Esophagus squamous epithelium (tissue), 5 donors: ENCODE results near the gene PRR33. TPM values are rescaled to one million over a fixed set of nuclear protein-coding genes. Genes with fewer than 3 reads are reported as not detected.
"Not testable (repeated sequence)": the region's sequence is repeated elsewhere in the genome, so short reads cannot be mapped to it uniquely, and the experiment has no call there.

Experiments
- DNase-seq: peaks from one replicate; lab custom pipeline; 2025; lab: John Stamatoyannopoulos, UW
- H3K27ac ChIP-seq, 4 donors: fragments of 200-600 bp; sonication (generic); one replicate each; pipeline ENCODE4 v1.5.1; 2016 to 2019; ENCODE audit warnings: mild to moderate bottlenecking in 1 of 4
- H3K27me3 ChIP-seq, 4 donors: fragments of 200-600 bp; sonication (generic); 1 replicate in 3 of 4; 2 replicates in 1 of 4; pipeline versions ENCODE4 v1.5.1 to v1.6.0; 2017 to 2021; ENCODE audit warnings: antibody characterized with exemption in 1 of 4
- H3K36me3 ChIP-seq, 3 donors: fragments of 200-600 bp; sonication (generic); one replicate each; pipeline ENCODE4 v1.5.1; 2016 to 2019
- H3K4me1 ChIP-seq, 3 donors: fragments of 200-600 bp; sonication (generic); one replicate each; pipeline ENCODE4 v1.5.1; 2017 to 2019
- H3K4me3 ChIP-seq, 4 donors: fragments of 200-600 bp; sonication (generic); 1 replicate in 3 of 4; 2 replicates in 1 of 4; pipeline ENCODE4 v1.5.1; 2016 to 2019; ENCODE audit warnings: mild to moderate bottlenecking in 2 of 4, moderate library complexity in 1 of 4
- H3K9me3 ChIP-seq, 3 donors: fragments of 200-600 bp; sonication (generic); one replicate each; pipeline ENCODE4 v1.5.1; 2016 to 2019
- POLR2A ChIP-seq, 4 donors: fragments of 450-650 bp; IDR thresholded peaks; one replicate each; pipeline ENCODE4 v1.6.1; 2017; ENCODE audit warnings: antibody characterized with exemption in 4 of 4, mild to moderate bottlenecking in 4 of 4, moderate library complexity in 3 of 4
- WGBS, 2 donors: methylation state at CpG; one replicate each; pipeline ENCODE4 v1.1.5; 2018; 5-methylcytosine and 5-hydroxymethylcytosine counted together
- intact Hi-C: fragments of 100-400 bp; cut with DNase I; formaldehyde crosslinking; loops from one replicate; pipeline ENCODE4 v1.15.0; 2022
- total RNA-seq, 4 donors: library from RNA; depleted of rRNA; stranded (reverse); fragments of >200 nt; gene quantifications; one replicate each; pipeline ENCODE4 v1.1.0, GENCODE V29; 2016
- TF ChIP-seq, protein P1 (sequence below), 6 experiments: fragments of 450-650 bp in 4 of 6; fragments of 200-600 bp in 2 of 6; sonication (generic) in 2 of 6; IDR thresholded peaks; one replicate each; pipeline ENCODE4 v1.5.1; 2016 to 2019; ENCODE audit warnings: antibody characterized with exemption in 6 of 6, mild to moderate bottlenecking in 4 of 6, moderate library complexity in 4 of 6
- donor health status: DM: yes; HTN: yes; CAD: no.

The PRR33 gene
- total RNA-seq, 4 donors from 2014 or later: not detected

DNA sequence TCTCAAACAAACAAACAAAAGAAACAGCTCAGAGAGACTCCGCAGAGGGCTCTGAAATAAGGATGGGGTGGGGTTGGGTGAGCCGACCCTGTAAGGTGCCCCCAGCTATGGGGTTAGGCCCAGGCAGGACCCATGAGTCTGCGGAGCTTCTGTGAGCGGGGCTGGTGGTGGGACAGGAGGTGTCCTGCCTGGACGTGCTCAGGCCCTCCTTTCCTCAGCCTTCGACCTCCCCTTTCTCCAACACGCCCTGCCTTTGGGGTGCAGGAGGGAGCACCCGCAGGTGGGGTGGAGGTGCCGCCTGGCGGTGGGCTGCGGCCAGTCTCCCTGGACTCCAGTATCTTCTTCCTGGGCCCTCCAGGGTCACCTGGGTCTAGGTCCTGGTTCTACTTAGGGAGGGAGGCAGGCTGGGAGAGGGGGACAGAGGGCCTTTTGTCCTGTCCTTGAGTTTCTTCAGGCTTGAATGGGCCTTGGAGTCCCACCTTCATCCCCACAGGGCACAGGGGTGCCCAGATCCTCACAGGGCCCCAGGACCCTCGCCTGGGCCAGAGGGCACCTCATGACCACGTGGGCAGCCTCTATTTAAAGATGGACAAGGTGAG is 12.3 kb downstream of the PRR33 start:
- intact Hi-C loops: no loop called here
- no peak for TF ChIP-seq POLR2A (IDR thresholded peaks at IDR 0.05)
- TF ChIP-seq, protein P1, sequence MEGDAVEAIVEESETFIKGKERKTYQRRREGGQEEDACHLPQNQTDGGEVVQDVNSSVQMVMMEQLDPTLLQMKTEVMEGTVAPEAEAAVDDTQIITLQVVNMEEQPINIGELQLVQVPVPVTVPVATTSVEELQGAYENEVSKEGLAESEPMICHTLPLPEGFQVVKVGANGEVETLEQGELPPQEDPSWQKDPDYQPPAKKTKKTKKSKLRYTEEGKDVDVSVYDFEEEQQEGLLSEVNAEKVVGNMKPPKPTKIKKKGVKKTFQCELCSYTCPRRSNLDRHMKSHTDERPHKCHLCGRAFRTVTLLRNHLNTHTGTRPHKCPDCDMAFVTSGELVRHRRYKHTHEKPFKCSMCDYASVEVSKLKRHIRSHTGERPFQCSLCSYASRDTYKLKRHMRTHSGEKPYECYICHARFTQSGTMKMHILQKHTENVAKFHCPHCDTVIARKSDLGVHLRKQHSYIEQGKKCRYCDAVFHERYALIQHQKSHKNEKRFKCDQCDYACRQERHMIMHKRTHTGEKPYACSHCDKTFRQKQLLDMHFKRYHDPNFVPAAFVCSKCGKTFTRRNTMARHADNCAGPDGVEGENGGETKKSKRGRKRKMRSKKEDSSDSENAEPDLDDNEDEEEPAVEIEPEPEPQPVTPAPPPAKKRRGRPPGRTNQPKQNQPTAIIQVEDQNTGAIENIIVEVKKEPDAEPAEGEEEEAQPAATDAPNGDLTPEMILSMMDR (IDR thresholded peaks at IDR 0.05): peak in 2 of 6 experiments; percentile 55 to 56
- Histone ChIP-seq H3K4me1 (peaks cover 67 to 90% (median 68%) of the 10 kb centered on the region in 3 donors), H3K27ac (peak overlapping the region; percentile 84 to 92 (median 90)), H3K4me3 (no peak overlapping the region), H3K36me3 (peaks cover 0 to 18% (median 16%) of the 10 kb centered on the region in 3 donors), H3K27me3 (no peaks in the 10 kb centered on the region), H3K9me3 (no peaks in the 10 kb centered on the region)
- DNase-seq: no peak
- 72 to 88% methylated on average over 5 to 10 of the region's 13 CpGs for WGBS, 2 donors

DNA sequence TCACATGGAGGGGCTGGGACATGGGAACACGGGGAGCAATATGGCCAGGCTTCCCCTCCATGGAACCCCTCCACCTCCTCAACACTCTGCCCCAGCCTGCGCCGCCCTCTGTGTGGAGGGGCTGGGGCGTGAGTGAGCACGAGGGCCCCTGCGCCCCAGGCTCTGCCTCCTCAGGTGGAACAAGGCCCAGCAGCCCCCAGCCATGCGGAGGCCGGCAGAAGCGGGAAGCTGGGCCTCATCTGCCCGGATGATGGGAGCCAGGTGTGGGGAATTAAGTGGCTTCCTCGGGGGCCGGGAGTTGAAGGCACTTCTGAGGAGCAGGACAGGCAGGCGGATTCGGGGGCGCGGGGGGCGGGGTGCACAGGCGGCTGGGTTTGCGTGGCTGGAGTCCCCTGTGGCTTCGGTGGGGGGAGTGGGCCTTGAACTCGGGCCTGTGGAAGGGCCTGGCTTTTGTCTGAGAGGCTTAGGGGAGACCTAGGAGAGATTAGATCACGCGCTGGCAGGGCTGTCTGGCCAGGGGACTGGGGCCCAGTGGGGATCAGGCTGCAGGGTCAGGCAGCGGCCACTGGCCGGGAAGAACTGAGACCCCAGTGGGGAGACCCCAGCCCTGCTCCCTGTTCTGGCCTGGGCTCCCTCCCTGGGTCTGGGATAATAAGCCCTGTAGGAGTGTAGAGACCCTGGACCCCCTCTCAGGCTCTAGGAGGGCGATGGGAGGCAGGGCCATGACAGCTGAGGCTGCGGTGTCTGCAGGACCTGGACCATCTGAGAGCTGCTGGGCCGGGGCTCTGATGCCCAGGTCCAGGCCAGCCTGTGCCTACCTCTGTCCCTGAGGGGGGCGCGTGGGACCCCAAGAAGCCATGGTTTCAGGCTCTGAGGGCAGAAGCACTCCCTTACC is 13.3 kb downstream of the PRR33 start:
- no peak for DNase-seq
- TF ChIP-seq POLR2A (IDR thresholded peaks at IDR 0.05): no peak
- TF ChIP-seq, protein P1 (IDR thresholded peaks at IDR 0.05): no peak
- intact Hi-C loops: no loop called here
- Histone ChIP-seq H3K36me3 (peaks cover 0 to 7% (median 5%) of the 10 kb centered on the region in 3 donors), H3K4me1 (peaks cover 67 to 96% (median 73%) of the 10 kb centered on the region in 3 donors), H3K9me3 (no peaks in the 10 kb centered on the region), H3K4me3 (no peak overlapping the region), H3K27ac (peak overlapping the region; percentile 84 to 91 (median 87)), H3K27me3 (no peaks in the 10 kb centered on the region)
- WGBS, 2 donors: 75 to 85% methylated on average over 4 to 6 of the region's 30 CpGs

DNA sequence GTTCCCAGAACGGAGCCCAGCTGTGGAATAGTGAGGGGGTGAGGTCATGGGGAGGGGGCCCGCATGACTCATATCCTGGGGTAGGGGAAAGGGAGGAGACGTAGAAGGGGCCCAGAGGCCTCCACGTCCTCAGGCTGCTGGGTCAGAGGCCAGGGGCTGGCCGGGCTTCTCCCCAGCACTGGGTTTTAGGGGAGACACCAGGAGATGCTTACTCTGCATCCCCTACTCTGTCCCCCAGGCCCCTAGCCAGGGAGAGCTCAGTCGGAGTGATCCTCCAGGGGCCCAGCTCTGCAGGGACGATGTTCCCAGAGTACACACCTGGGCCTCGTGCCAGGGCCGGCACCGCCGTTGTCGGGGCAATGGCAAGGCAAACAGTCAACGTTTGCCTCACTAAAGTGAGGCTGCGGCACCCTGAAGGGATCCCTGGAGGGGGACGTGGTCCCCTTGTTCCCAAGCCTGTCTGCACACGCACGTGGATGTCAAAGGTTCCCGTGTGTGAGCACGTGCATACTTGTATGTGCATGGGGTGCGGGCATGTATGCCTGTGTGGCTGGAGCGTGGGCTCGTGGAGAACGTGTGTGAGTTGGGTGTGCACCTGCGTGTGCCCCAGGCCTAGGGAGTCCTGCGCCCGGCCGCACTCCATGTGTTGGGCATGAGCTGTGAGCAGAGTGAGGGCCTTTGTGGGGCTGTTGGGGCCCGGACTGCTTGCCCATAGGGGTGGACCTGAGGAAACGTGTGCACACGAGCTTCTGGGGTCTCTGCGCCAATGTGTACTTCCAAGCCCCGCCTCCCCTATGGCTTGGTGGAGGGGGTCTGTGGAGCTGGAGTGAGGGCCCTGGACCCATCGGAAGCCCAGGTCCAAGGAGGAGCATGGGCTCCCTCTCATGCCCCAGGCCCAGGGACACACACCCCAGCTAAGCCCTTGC is 14.2 kb downstream of the PRR33 start:
- H3K27ac ChIP-seq: peak overlapping the region; percentile 84 to 91 (median 87)
- TF ChIP-seq, protein P1 (IDR thresholded peaks at IDR 0.05): no peak
- TF ChIP-seq POLR2A (IDR thresholded peaks at IDR 0.05): no peak
- WGBS, 2 donors: 59 to 71% methylated on average over 6 to 15 of the region's 33 CpGs
- intact Hi-C loops: no loop called here
- H3K36me3 ChIP-seq: no peaks in the 10 kb centered on the region
- H3K27me3 ChIP-seq: no peaks in the 10 kb centered on the region
- peaks cover 65 to 96% (median 78%) of the 10 kb centered on the region in 3 donors for H3K4me1 ChIP-seq
- peak overlapping the region in 1 of 4 donors; percentile 45 for H3K4me3 ChIP-seq
- DNase-seq: no peak
- H3K9me3 ChIP-seq: no peaks in the 10 kb centered on the region

DNA sequence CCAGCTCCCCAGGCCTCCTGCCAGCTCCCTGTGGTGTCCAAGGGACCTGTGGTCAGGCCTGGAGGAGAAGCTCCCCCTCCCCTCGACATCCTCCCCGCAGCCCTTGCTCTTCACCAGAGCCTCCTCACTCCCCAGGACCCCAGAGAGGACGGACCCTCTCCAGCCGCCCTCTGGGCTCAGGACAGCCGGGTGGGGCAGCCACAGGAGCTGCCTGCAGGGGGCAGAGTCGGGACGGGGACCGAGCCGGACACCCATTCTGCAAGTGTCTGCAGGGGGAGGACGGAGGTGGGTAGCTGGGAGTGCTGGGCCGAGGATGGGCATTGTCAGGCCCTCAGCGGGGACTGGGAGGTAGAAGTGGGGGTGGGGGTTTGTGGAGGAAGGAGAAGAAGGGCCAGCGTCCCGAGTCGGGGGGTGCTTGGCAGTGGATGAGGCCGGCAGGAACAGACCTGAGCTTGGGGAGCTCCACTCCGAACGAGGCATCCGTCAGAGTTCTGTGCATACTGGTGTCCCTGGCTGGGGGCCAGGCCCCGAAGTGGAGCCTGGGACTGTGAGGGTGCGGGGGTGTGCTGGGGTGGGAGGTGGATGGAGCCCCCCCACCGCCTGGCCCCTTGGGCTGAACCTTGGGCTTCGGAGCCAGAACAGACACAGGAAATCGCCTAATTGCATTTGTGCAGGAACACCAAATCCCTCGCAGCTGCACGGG is 15.2 kb downstream of the PRR33 start:
- peaks cover 61 to 96% (median 69%) of the 10 kb centered on the region in 3 donors for H3K4me1 ChIP-seq
- H3K27ac ChIP-seq: peak overlapping the region; percentile 84 to 91 (median 87)
- H3K27me3 ChIP-seq: peaks cover 0 to 3% (median 0%) of the 10 kb centered on the region in 4 donors
- no peaks in the 10 kb centered on the region for H3K9me3 ChIP-seq
- no peak for DNase-seq
- WGBS, 2 donors: 3 to 21% methylated on average over 6 to 13 of the region's 26 CpGs
- H3K4me3 ChIP-seq: peak overlapping the region in 3 of 4 donors; percentile 21 to 45 (median 33)
- intact Hi-C loops: no loop called here
- TF ChIP-seq POLR2A (IDR thresholded peaks at IDR 0.05): no peak
- TF ChIP-seq, protein P1 (IDR thresholded peaks at IDR 0.05): peak; percentile 32 to 75 (median 44)
- H3K36me3 ChIP-seq: no peaks in the 10 kb centered on the region

DNA sequence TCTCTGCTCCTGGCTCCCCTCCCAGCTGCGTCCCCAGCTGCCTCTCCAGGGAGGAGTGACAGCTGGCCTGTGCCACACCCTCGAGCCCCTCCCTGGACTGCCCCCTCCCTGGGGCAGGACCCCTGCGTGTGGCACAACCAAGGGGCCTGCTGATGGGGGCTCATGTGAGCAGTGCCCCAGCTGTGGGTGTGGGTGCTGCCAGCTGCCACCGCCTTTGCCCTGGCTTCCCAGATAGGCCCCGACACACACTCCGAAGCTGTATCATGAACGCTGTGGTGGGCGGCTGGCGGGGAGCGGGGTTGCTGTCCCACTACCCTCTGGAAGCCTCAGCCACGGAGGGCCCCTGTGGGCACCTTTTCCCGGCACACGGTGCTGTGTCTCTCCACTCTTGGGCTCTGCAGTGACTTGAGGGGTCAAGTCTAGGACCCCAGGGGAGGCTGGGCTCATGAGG is 15.8 kb downstream of the PRR33 start:
- peaks cover 61 to 96% (median 68%) of the 10 kb centered on the region in 3 donors for H3K4me1 ChIP-seq
- intact Hi-C loops, H3K9me3 ChIP-seq, H3K27me3 ChIP-seq, H3K36me3 ChIP-seq, DNase-seq: not testable (repeated sequence)
- peak overlapping the region in 3 of 4 donors; percentile 21 to 45 (median 33) for H3K4me3 ChIP-seq
- H3K27ac ChIP-seq: peak overlapping the region; percentile 84 to 91 (median 87)
- WGBS, 2 donors: 33 to 40% methylated on average over 1 to 8 of the region's 13 CpGs
